AG09309 (cell line): Measurements from ENCODE around the gene MRPL38.
"Not testable (repeated sequence)": the region's sequence is repeated elsewhere in the genome, so short reads cannot be mapped to it uniquely, and the experiment has no call there.

Experiments used
- DNase-seq: peaks from one replicate; pipeline ENCODE4 v3.0.0-alpha.2; 2010; ENCODE audit warnings: low read depth
- H3K4me3 ChIP-seq: 2 replicates; pipeline ENCODE4 v1.5.1; 2011; ENCODE audit warnings: mild to moderate bottlenecking, low read depth, low read length, moderate library complexity; ENCODE audit not compliant: control insufficient read depth
- CTCF ChIP-seq: IDR thresholded peaks from 2 replicates; pipeline ENCODE4 v1.5.1; 2011; ENCODE audit warnings: mild to moderate bottlenecking, low read depth, low read length, inconsistent platforms; ENCODE audit not compliant: insufficient read depth, control insufficient read depth; ENCODE audit errors: missing control alignments

The MRPL38 gene

GRCh38 chr17:75872434-75873351, 32.0 kb downstream of the MRPL38 start:
- no peak for TF ChIP-seq CTCF
- no peak overlapping the region for H3K4me3 ChIP-seq
- DNase-seq: no peak

GRCh38 chr17:75870228-75870627, 34.5 kb downstream of the MRPL38 start:
- H3K4me3 ChIP-seq, DNase-seq: not testable (repeated sequence)

GRCh38 chr17:75869282-75870141, 35.2 kb downstream of the MRPL38 start:
- TF ChIP-seq CTCF: no peak
- DNase-seq: no peak
- H3K4me3 ChIP-seq: no peak overlapping the region

- H3K4me3 ChIP-seq, DNase-seq: not testable (repeated sequence)
Measured at GRCh38 chr17:75868730-75869281, 35.9 kb downstream of the MRPL38 start.

GRCh38 chr17:75865404-75866188, 39.1 kb downstream of the MRPL38 start:
- H3K4me3 ChIP-seq, DNase-seq: not testable (repeated sequence)

GRCh38 chr17:75864887-75865286, 39.8 kb downstream of the MRPL38 start:
- DNase-seq, H3K4me3 ChIP-seq: not testable (repeated sequence)

GRCh38 chr17:75864448-75864871, 40.2 kb downstream of the MRPL38 start:
- no peak overlapping the region for H3K4me3 ChIP-seq
- no peak for DNase-seq
- no peak for TF ChIP-seq CTCF

GRCh38 chr17:75861927-75862317, 42.8 kb downstream of the MRPL38 start:
- no peak for DNase-seq
- no peak overlapping the region for H3K4me3 ChIP-seq
- no peak for TF ChIP-seq CTCF

GRCh38 chr17:75859358-75859757, 45.3 kb downstream of the MRPL38 start:
- DNase-seq: not testable (repeated sequence)

More at GRCh38 chr17:75859358-75859757, 45.3 kb downstream of the MRPL38 start:
- not testable (repeated sequence) for H3K4me3 ChIP-seq
